ENCODE data around the gene TRIM17. TPM values are rescaled to one million over a fixed set of nuclear protein-coding genes. Genes with fewer than 3 reads are reported as not detected.

Gene TRIM17
- total and polyA plus RNA-seq, 9 of the 15 experiments (the other 6 are each of a cell fraction or from before 2014, with no cell fraction given): not detected

- no peak for TF ChIP-seq ZNF778 (CRISPR knock-in tag; IDR thresholded peaks at IDR 0.05)
- 0 out of 2 replicates have a peak, but pooled peaks have one; percentile 61 for TF ChIP-seq MITF (IDR thresholded peaks at IDR 0.05)
- TF ChIP-seq SMARCA4 (IDR thresholded peaks at IDR 0.05): peak; percentile 78
- TF ChIP-seq TBL1XR1 (IDR thresholded peaks at IDR 0.05; ENCODE audit: low read length in 2 of 2): peak in 1 of 2 experiments; percentile 68; a peak in 1 of 4 replicates
- 0 out of 2 replicates have a peak, but pooled peaks have one; percentile 44 for TF ChIP-seq NFRKB (IDR thresholded peaks at IDR 0.05; ENCODE audit: low read depth)
- TF ChIP-seq SMARCE1 (IDR thresholded peaks at IDR 0.05): peak; percentile 74
- TF ChIP-seq ZNF224 (CRISPR knock-in tag; IDR thresholded peaks at IDR 0.05): no peak
- TF ChIP-seq ELF2 (CRISPR knock-in tag; IDR thresholded peaks at IDR 0.05): peak; percentile 41; the same call in 1 of the 2 replicates
- TF ChIP-seq SLC30A9 (CRISPR knock-in tag; IDR thresholded peaks at IDR 0.05): no peak
- TF ChIP-seq DMBX1 (CRISPR knock-in tag; IDR thresholded peaks at IDR 0.05; ENCODE audit: borderline replicate concordance): peak; percentile 64
- TF ChIP-seq TOE1 (IDR thresholded peaks at IDR 0.05; ENCODE audit: borderline replicate concordance): peak; percentile 56; the same call in 1 of the 2 replicates
- no peak for TF ChIP-seq TOE1 (CRISPR knock-in tag; IDR thresholded peaks at IDR 0.05; ENCODE audit: borderline replicate concordance, low read depth)
- no peak for TF ChIP-seq BRF2 (IDR thresholded peaks at IDR 0.05; ENCODE audit: borderline replicate concordance, insufficient read depth, insufficient read length)
- no peak for TF ChIP-seq ZBTB49 (CRISPR knock-in tag; IDR thresholded peaks at IDR 0.05; ENCODE audit: borderline replicate concordance)
- peak in 1 of 2 experiments; percentile 24; a peak in 1 of 4 replicates for TF ChIP-seq FOXA3 (CRISPR knock-in tag; conservative IDR thresholded peaks at IDR 0.05 in 1 of 2, IDR thresholded peaks at IDR 0.05 in 1 of 2)
- 0 out of 2 replicates have a peak, but pooled peaks have one; percentile 63 for TF ChIP-seq AFF4 (CRISPR knock-in tag; IDR thresholded peaks at IDR 0.05)
- TF ChIP-seq MYNN (IDR thresholded peaks at IDR 0.05): peak; percentile 87
- TF ChIP-seq MYNN (CRISPR knock-in tag; IDR thresholded peaks at IDR 0.05): no peak
Observed at GRCh38 chr1:228367798-228368791, 48.6 kb downstream of the TRIM17 start (continued).

All from K562 (cell line).